GM12864 (cell line): ENCODE measurements around the gene TXK.

Source experiments
- DNase-seq: peaks from one replicate; pipeline ENCODE4 v3.0.0-alpha.2; 2011; ENCODE audit warnings: low read depth
- H3K4me3 ChIP-seq: 2 replicates; pipeline ENCODE4 v1.5.1; 2011; ENCODE audit warnings: mild to moderate bottlenecking, low read depth, low read length, control low read depth
- CTCF ChIP-seq: IDR thresholded peaks from 2 replicates; pipeline ENCODE4 v1.5.1; 2011; ENCODE audit warnings: low read depth, mild to moderate bottlenecking, moderate library complexity, low read length, control low read depth, inconsistent platforms; ENCODE audit errors: missing control alignments

TXK gene

GRCh38 chr4:48118081-48118480 lies 16.0 kb downstream of the TXK start:
- no peak for TF ChIP-seq CTCF
- no peak for DNase-seq
- H3K4me3 ChIP-seq = no peak overlapping the region

GRCh38 chr4:48116582-48116981 lies 17.5 kb downstream of the TXK start:
- TF ChIP-seq CTCF = no peak
- DNase-seq = no peak
- no peak overlapping the region for H3K4me3 ChIP-seq

DNA sequence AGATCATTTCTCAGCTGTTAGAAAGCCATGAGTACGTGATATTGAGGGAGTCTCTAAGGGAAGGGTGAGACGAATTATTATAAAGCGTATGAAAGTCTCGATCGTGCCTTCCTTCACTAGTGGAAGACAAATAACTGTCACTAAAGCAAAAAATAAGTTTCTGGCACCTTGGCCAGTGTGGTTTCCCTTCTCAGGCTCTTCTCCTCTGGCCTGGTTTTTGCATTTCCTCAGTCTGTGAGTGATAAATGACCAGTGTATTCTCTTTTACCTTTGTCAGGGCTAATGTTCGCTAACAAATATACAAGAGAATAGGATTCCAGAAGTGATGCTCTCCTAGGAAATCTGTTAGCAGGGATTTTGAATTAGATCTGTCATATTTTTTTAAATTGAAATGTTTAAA lies 19.6 kb downstream of the TXK start:
- TF ChIP-seq CTCF = no peak
- no peak for DNase-seq
- H3K4me3 ChIP-seq = no peak overlapping the region

GRCh38 chr4:48112017-48112667 lies 21.9 kb downstream of the TXK start:
- DNase-seq = no peak
- TF ChIP-seq CTCF = no peak
- no peak overlapping the region for H3K4me3 ChIP-seq

- no peak for DNase-seq
- no peak for TF ChIP-seq CTCF
- H3K4me3 ChIP-seq = no peak overlapping the region
These were observed 23.5 kb downstream of the TXK start for GRCh38 chr4:48110452-48110978.

DNA sequence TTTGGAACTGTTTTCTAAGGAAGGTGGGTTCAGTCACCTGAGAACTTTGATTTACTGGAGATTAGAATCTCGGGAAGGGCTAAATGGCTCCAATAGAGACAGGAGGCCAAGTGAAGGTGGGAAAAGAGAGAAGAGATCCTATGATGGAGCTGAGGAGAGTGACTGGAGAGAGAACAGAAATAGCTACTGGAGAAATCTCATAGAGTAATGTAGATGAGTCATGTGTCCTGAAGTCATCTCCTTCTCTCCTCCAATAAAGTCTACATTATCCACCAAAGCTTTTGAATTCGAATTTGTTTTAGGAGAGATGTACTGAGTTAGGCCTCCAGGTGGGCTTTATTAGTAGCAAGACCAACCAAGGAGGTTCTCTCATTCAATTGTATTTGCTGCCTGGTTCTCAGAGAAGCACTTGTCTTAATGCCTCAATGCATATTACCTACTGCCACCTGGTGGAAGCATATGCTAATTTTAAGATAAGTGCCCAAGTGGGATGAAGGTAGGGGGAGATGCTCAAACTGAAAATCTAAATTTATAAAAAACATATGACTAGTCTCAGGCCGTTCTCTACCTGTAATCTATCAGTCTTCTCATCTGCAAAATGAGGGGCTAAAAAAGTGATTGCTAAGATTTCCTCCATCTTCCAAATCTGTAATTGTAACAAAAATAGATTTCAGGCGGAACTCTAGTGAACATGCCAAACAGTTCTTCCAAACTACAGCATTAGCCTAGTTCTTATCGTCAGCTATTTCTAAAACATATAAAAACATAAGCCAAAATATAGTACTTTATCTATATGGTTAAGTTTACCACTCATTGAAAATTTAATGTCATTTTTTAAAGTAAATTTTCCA lies 24.4 kb downstream of the TXK start:
- TF ChIP-seq CTCF = peak; percentile 63
- DNase-seq = peak; percentile 26
- no peak overlapping the region for H3K4me3 ChIP-seq
